ENCODE results near the gene FUT1. TPM values are rescaled to one million over a fixed set of nuclear protein-coding genes. Genes with fewer than 3 reads are reported as not detected.

The FUT1 gene
- total RNA-seq, 1 experiment from 2014 or later = 0.06 TPM

DNA sequence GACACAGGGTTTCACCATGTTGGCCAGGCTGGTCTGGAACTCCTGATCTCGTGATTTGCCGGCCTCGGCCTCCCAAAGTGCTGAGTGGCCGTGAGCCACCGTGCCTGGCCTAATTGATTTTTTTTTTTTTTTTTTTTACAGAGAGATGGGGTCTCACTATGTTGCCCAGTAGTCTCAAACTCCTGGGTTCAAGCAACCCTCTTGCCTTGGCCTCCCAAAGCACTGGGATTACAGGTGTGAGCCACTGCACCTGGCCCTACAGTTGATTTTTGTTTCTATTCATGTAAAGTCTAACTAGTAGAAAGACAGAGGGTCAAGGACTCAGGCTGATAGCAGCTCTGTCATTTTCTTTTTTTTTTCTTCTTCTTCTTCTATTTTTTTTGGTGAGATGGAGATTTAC is 24.7 kb upstream of the FUT1 start:
- no TSS peak for BruUV-seq (replicated peaks)
- H3K4me3 ChIP-seq (ENCODE audit: low read depth, low read length, poor library complexity, severe bottlenecking) = no peak overlapping the region
- no peak for DNase-seq (ENCODE audit: low spot score)
- POLR2A ChIA-PET (ENCODE audit: low non-redundant PET) = no interaction called here
- CTCF ChIA-PET = no interaction called here
- TF ChIP-seq, protein P1, sequence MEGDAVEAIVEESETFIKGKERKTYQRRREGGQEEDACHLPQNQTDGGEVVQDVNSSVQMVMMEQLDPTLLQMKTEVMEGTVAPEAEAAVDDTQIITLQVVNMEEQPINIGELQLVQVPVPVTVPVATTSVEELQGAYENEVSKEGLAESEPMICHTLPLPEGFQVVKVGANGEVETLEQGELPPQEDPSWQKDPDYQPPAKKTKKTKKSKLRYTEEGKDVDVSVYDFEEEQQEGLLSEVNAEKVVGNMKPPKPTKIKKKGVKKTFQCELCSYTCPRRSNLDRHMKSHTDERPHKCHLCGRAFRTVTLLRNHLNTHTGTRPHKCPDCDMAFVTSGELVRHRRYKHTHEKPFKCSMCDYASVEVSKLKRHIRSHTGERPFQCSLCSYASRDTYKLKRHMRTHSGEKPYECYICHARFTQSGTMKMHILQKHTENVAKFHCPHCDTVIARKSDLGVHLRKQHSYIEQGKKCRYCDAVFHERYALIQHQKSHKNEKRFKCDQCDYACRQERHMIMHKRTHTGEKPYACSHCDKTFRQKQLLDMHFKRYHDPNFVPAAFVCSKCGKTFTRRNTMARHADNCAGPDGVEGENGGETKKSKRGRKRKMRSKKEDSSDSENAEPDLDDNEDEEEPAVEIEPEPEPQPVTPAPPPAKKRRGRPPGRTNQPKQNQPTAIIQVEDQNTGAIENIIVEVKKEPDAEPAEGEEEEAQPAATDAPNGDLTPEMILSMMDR (conservative IDR thresholded peaks at IDR 0.05; ENCODE audit: low read depth, low read length) = no peak
- no peaks in the 10 kb centered on the region for H3K36me3 ChIP-seq (ENCODE audit: insufficient read depth, low read length, poor library complexity, severe bottlenecking)
- H3K4me1 ChIP-seq (ENCODE audit: insufficient read depth, low read length, poor library complexity, severe bottlenecking) = no peaks in the 10 kb centered on the region
- H3K9me3 ChIP-seq (ENCODE audit: low read depth, low read length, poor library complexity, severe bottlenecking) = no peaks in the 10 kb centered on the region
- H3K27me3 ChIP-seq (replicated peaks; ENCODE audit: insufficient read depth, low read depth, low read length, poor library complexity) = no peaks in the 10 kb centered on the region
- intact Hi-C loops (cut with micrococcal nuclease; ENCODE audit: unreplicated experiment) = no loop called here
- no peak overlapping the region for H3K27ac ChIP-seq (ENCODE audit: low read depth, low read length, poor library complexity, severe bottlenecking)

DNA sequence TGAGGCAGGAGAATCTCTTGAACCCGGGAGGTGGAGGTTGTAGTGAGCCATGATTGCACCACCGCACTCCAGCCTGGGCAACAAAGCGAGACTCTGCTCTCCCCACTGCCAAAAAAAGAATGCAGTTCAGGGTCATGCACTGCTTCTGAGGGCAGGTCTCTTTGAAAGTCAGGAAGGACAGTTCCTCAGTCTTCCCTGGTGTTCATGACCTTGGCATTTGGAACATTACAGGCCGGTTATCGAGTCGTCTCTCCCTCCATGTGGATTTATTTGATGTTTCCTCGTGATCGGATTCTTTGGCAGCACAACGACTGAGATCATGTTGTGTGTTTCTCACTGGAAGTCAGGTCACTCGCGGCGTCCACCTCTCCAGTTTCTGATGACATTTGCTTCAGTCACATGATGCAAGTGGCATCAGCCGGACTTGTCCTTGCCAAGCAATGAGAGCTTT is 20.1 kb upstream of the FUT1 start:
- Histone ChIP-seq H3K4me3 (ENCODE audit: low read depth, low read length, poor library complexity, severe bottlenecking) (no peak overlapping the region), H3K9me3 (ENCODE audit: low read depth, low read length, poor library complexity, severe bottlenecking) (no peaks in the 10 kb centered on the region), H3K4me1 (ENCODE audit: insufficient read depth, low read length, poor library complexity, severe bottlenecking) (no peaks in the 10 kb centered on the region), H3K27me3 (replicated peaks; ENCODE audit: insufficient read depth, low read depth, low read length, poor library complexity) (no peaks in the 10 kb centered on the region), H3K27ac (ENCODE audit: low read depth, low read length, poor library complexity, severe bottlenecking) (no peak overlapping the region), H3K36me3 (ENCODE audit: insufficient read depth, low read length, poor library complexity, severe bottlenecking) (no peaks in the 10 kb centered on the region)
- BruUV-seq (replicated peaks) = no TSS peak
- no peak for DNase-seq (ENCODE audit: low spot score)
- intact Hi-C loops (cut with micrococcal nuclease; ENCODE audit: unreplicated experiment) = no loop called here
- TF ChIP-seq, protein P1 (conservative IDR thresholded peaks at IDR 0.05; ENCODE audit: low read depth, low read length) = no peak
- TF ChIP-seq EZH2 (IDR thresholded peaks at IDR 0.05; ENCODE audit: borderline replicate concordance, low read depth, low read length, poor library complexity, severe bottlenecking) = no peak
- ChIA-PET CTCF (no interaction called here), POLR2A (ENCODE audit: low non-redundant PET) (interaction anchor here (0.6 kb wide), 1 partner anchor 231 kb away, joined by 7 read pairs; no protein-coding TSS in a partner anchor)

DNA sequence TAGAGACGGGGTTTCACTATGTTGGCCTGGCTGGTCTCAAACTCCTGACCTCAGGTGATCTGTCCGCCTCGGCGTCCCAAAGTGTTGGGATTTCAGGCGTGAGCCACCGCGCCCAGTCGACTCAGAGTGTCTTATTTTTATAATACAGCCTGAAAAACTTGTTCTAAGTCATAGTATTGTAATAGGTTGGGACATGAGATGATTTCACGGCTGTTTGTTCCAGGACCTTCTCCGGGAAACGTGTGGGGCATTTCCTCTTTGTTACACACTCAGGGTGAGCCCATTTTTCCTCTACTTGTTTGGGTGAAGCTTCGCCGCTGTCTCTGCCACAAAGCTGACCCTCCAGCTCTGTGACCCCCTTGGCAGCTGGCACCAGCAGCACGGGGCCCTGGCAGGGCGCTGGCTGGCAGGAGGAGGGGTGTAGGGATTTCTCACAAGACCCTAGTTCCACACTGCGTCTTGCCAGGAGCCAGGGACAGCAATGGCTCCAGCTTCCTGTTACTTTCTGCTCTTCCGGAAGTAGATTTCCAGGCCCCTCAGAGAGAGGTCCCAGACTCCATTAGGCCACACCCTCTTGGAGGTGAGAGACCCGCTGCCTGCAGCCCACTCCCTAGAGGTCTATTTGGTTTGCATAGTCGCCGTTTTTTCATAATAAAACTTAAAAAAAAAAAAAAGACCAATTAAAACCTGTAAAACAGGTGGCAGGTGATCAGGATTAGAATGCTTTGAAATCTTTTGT is 18.5 kb upstream of the FUT1 start:
- Histone ChIP-seq H3K27me3 (replicated peaks; ENCODE audit: insufficient read depth, low read depth, low read length, poor library complexity) (no peaks in the 10 kb centered on the region), H3K4me3 (ENCODE audit: low read depth, low read length, poor library complexity, severe bottlenecking) (no peak overlapping the region), H3K4me1 (ENCODE audit: insufficient read depth, low read length, poor library complexity, severe bottlenecking) (no peaks in the 10 kb centered on the region), H3K27ac (ENCODE audit: low read depth, low read length, poor library complexity, severe bottlenecking) (no peak overlapping the region), H3K9me3 (ENCODE audit: low read depth, low read length, poor library complexity, severe bottlenecking) (no peaks in the 10 kb centered on the region), H3K36me3 (ENCODE audit: insufficient read depth, low read length, poor library complexity, severe bottlenecking) (no peaks in the 10 kb centered on the region)
- BruUV-seq (replicated peaks) = no TSS peak
- ChIA-PET CTCF (no interaction called here), POLR2A (ENCODE audit: low non-redundant PET) (no interaction called here)
- no peak for DNase-seq (ENCODE audit: low spot score)
- intact Hi-C loops (cut with micrococcal nuclease; ENCODE audit: unreplicated experiment) = no loop called here
- TF ChIP-seq, protein P1 (conservative IDR thresholded peaks at IDR 0.05; ENCODE audit: low read depth, low read length) = no peak
- TF ChIP-seq EZH2 (IDR thresholded peaks at IDR 0.05; ENCODE audit: borderline replicate concordance, low read depth, low read length, poor library complexity, severe bottlenecking) = no peak

All from A673 (cell line).